Activated CD8-positive, alpha-beta T cell treated with anti-CD3 and anti-CD28 coated beads, Interleukin-2, amount 10 ng/mL, durations not matched to agents 7 days and 5 days (primary cell): Measurements from ENCODE around the gene B4GALT5. TPM values are rescaled to one million over a fixed set of nuclear protein-coding genes. Genes with fewer than 3 reads are reported as not detected.
A peak's percentile ranks its signal among the peaks of the same experiment; 100 is the strongest.

Experiments
- ATAC-seq: fragments of 150-1000 bp; cut with Tn5 transposase; one replicate; pipeline ENCODE4 v1.10.0; 2021; ENCODE audit warnings: moderate library complexity
- CTCF ChIA-PET: fragments of 350-600 bp; sonication (Branson Sonifier 250); formaldehyde crosslinking; loops from one replicate; lab custom pipeline; 2021; ENCODE audit warnings: antibody characterized with exemption; lab: Charles Lee
- POLR2A ChIA-PET: fragments of 350-600 bp; sonication (Branson Sonifier 250); formaldehyde crosslinking; loops from one replicate; lab custom pipeline; 2021; ENCODE audit warnings: antibody characterized with exemption; lab: Charles Lee
- DNase-seq: peaks from one replicate; pipeline ENCODE4 v3.0.0-alpha.2; 2020
- H3K27ac Mint-ChIP-seq: one replicate; pipeline ENCODE4 v1.8.0; 2021; ENCODE audit warnings: mild to moderate bottlenecking, mixed read lengths
- H3K27me3 Mint-ChIP-seq: one replicate; pipeline ENCODE4 v1.8.0; 2021; ENCODE audit warnings: low read depth, mixed read lengths
- H3K36me3 Mint-ChIP-seq: one replicate; pipeline ENCODE4 v1.8.0; 2021; ENCODE audit warnings: low read depth, mixed read lengths
- H3K4me1 Mint-ChIP-seq: one replicate; pipeline ENCODE4 v1.8.0; 2021; ENCODE audit warnings: low read depth, mixed read lengths
- H3K4me3 Mint-ChIP-seq: one replicate; pipeline ENCODE4 v1.8.0; 2021; ENCODE audit warnings: mild to moderate bottlenecking, mixed read lengths
- H3K9me3 Mint-ChIP-seq: one replicate; pipeline ENCODE4 v1.8.0; 2022; ENCODE audit warnings: mixed read lengths; ENCODE audit not compliant: insufficient read depth
- total RNA-seq, 2 experiments: library from RNA; stranded (reverse); gene quantifications; one replicate each; pipeline ENCODE4 v1.2.3, GENCODE V29; 2021

B4GALT5 gene
- total RNA-seq, 2 experiments from 2014 or later, result 13.3 to 13.4 TPM

GRCh38 chr20:49595811-49596561 lies 117.7 kb downstream of the B4GALT5 start:
- CTCF ChIA-PET, result interaction anchor here (1.3 to 7.1 kb wide), 7 partner anchors 9 to 54 kb away, joined by 3 to 79 read pairs (median 4); no protein-coding TSS in a partner anchor
- peaks cover 84% of the 10 kb centered on the region for H3K4me1 Mint-ChIP-seq
- peak overlapping the region; percentile 81 for H3K4me3 Mint-ChIP-seq
- POLR2A ChIA-PET, result interaction anchor here (0.6 to 6.2 kb wide), 14 partner anchors 8 to 518 kb away, joined by 3 to 38 read pairs (median 3); no protein-coding TSS in a partner anchor
- peaks cover 64% of the 10 kb centered on the region for H3K36me3 Mint-ChIP-seq
- DNase-seq (peak; percentile 78), ATAC-seq (peak; percentile 57)
- no peaks in the 10 kb centered on the region for H3K27me3 Mint-ChIP-seq
- no peaks in the 10 kb centered on the region for H3K9me3 Mint-ChIP-seq
- peak overlapping the region; percentile 96 for H3K27ac Mint-ChIP-seq

GRCh38 chr20:49595346-49595745 lies 118.3 kb downstream of the B4GALT5 start:
- DNase-seq, result no peak
- ChIA-PET POLR2A (interaction anchor here (0.5 to 6.2 kb wide), 11 partner anchors 8 to 518 kb away, joined by 3 to 38 read pairs (median 3); no protein-coding TSS in a partner anchor), CTCF (interaction anchor here (0.6 to 7.1 kb wide), 8 partner anchors 8 to 54 kb away, joined by 3 to 79 read pairs (median 4); no protein-coding TSS in a partner anchor)

GRCh38 chr20:49594931-49595315 lies 118.8 kb downstream of the B4GALT5 start:
- ChIA-PET CTCF (interaction anchor here (0.6 to 7.1 kb wide), 10 partner anchors 9 to 53 kb away, joined by 3 to 79 read pairs (median 4); no protein-coding TSS in a partner anchor), POLR2A (interaction anchor here (0.5 to 6.2 kb wide), 12 partner anchors 8 to 519 kb away, joined by 3 to 38 read pairs (median 3); no protein-coding TSS in a partner anchor)
- ATAC-seq, result no peak
- no peaks in the 10 kb centered on the region for H3K27me3 Mint-ChIP-seq
- H3K27ac Mint-ChIP-seq, result peak overlapping the region; percentile 96
- peak overlapping the region; percentile 81 for H3K4me3 Mint-ChIP-seq
- peaks cover 65% of the 10 kb centered on the region for H3K36me3 Mint-ChIP-seq
- H3K9me3 Mint-ChIP-seq, result peaks cover 4% of the 10 kb centered on the region
- peaks cover 87% of the 10 kb centered on the region for H3K4me1 Mint-ChIP-seq
- DNase-seq, result no peak

More at GRCh38 chr20:49595346-49595745, 118.3 kb downstream of the B4GALT5 start:
- Mint-ChIP-seq H3K9me3 (peaks cover under 1% of the 10 kb centered on the region), H3K4me3 (peak overlapping the region; percentile 81), H3K36me3 (peaks cover 63% of the 10 kb centered on the region), H3K4me1 (peaks cover 86% of the 10 kb centered on the region), H3K27ac (peak overlapping the region; percentile 96), H3K27me3 (no peaks in the 10 kb centered on the region)
- no peak for ATAC-seq

GRCh38 chr20:49594143-49594930 lies 119.3 kb downstream of the B4GALT5 start:
- Mint-ChIP-seq H3K9me3 (peaks cover 4% of the 10 kb centered on the region), H3K27me3 (no peaks in the 10 kb centered on the region), H3K4me1 (peaks cover 87% of the 10 kb centered on the region), H3K4me3 (peak overlapping the region; percentile 81), H3K27ac (peak overlapping the region; percentile 96), H3K36me3 (peaks cover 64% of the 10 kb centered on the region)
- POLR2A ChIA-PET, result interaction anchor here (0.6 to 6.2 kb wide), 13 partner anchors 14 to 322 kb away, joined by 3 to 38 read pairs (median 4); no protein-coding TSS in a partner anchor
- CTCF ChIA-PET, result interaction anchor here (0.6 to 7.1 kb wide), 11 partner anchors 9 to 57 kb away, joined by 3 to 79 read pairs (median 4); no protein-coding TSS in a partner anchor
- DNase-seq, result peak; percentile 93
- peak; percentile 74 for ATAC-seq

DNA sequence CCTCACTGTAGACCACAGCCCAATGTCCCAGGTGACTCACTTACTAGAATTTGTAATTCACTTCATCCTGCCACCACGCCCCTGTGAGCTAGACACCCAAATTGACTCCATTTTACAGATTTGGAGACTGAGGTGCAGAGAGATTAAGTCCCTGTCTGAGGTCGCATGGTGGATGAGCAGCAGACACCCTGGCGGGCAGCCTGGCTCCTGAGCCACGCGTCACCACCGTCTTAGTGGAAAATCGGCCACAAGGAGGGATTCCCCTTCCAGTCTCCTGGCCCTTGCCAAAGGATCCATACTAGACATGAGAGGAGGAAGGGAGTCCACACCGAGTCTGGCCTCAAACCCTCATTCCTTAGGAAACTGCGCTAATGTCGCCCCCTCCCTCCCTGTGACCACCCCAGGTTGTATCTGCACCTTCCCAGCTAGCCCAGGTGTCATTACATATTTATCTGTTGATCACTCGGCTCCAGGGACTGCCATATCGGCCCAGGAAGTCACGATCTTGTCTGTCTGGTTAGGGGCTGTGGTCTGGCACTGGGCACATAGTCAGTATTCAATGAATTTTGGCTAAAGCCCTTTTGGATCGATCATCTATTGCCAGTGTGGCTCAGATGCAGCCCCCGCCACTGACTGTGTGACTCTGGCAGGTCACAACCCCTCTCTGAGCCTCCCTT lies 120.1 kb downstream of the B4GALT5 start:
- DNase-seq, result peak; percentile 37
- CTCF ChIA-PET, result interaction anchor here (1.0 to 7.1 kb wide), 6 partner anchors 10 to 52 kb away, joined by 3 to 79 read pairs (median 8); no protein-coding TSS in a partner anchor
- no peak for ATAC-seq
- Mint-ChIP-seq H3K27me3 (no peaks in the 10 kb centered on the region), H3K36me3 (peaks cover 62% of the 10 kb centered on the region), H3K27ac (peak overlapping the region; percentile 96), H3K4me1 (peaks cover 90% of the 10 kb centered on the region), H3K4me3 (peak overlapping the region; percentile 81), H3K9me3 (peaks cover 4% of the 10 kb centered on the region)
- POLR2A ChIA-PET, result interaction anchor here (0.6 to 6.2 kb wide), 10 partner anchors 13 to 322 kb away, joined by 3 to 38 read pairs (median 5); no protein-coding TSS in a partner anchor

DNA sequence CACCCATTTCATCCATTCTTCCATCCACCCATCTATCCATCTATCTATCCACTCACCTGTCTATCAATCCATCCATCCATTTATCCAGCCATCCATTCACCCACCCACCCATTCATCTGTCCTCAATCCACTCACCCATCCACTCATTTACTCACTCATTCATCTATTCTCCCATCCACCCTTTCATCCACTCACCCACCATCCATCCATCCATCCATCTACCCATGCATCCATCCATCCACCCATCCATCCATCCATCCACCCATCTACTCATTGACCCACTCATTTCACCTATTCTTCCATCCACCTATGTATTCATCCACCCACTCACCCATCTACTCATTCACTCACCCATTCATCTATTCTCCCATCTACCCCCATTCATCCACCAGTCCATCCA lies 121.6 kb downstream of the B4GALT5 start:
- H3K36me3 Mint-ChIP-seq, result peaks cover 48% of the 10 kb centered on the region
- H3K4me1 Mint-ChIP-seq, result peaks cover 81% of the 10 kb centered on the region
- DNase-seq (no peak), ATAC-seq (no peak)
- no peaks in the 10 kb centered on the region for H3K27me3 Mint-ChIP-seq
- peak overlapping the region; percentile 96 for H3K27ac Mint-ChIP-seq
- POLR2A ChIA-PET, result interaction anchor here (0.6 kb wide), 1 partner anchor 42 kb away, joined by 4 read pairs; no protein-coding TSS in a partner anchor
- H3K9me3 Mint-ChIP-seq, result peaks cover 4% of the 10 kb centered on the region
- CTCF ChIA-PET, result interaction anchor here (2.3 to 7.1 kb wide), 2 partner anchors 16 to 17 kb away, joined by 11 to 65 read pairs; no protein-coding TSS in a partner anchor
- H3K4me3 Mint-ChIP-seq, result no peak overlapping the region

DNA sequence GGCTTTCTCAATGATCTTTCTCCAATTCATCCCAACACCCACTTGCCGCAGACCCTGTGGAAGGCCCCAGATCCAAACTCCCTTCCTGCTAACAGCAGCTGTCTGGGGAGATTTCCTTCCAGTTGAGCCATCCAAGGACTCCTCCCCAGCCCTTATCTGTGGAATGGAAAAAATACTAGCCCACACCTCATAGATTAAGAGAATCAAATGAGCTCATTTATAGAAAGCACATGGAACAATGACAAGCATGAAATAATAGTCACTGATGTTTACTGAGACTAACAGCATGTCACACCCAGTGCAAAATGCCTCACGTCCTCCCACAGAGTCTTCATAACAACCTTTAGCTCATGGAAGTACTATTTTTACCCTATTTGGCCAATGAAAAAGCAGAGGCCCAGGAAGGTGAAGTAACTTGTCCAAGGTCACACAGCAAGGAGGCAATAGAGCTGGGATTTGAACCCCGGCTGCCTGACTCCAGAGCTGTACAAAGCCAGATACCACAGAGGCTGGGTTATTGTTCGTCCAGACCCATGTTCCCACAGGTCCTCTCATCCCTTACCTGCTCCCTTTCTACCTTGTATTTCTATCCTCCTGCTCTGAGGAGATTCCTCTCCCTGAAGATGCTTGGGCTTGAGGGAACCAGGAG lies 122.3 kb downstream of the B4GALT5 start:
- DNase-seq (no peak), ATAC-seq (no peak)
- Mint-ChIP-seq H3K27me3 (no peaks in the 10 kb centered on the region), H3K9me3 (peaks cover 4% of the 10 kb centered on the region), H3K27ac (peak overlapping the region; percentile 96), H3K36me3 (peaks cover 46% of the 10 kb centered on the region), H3K4me1 (peaks cover 77% of the 10 kb centered on the region), H3K4me3 (no peak overlapping the region)
- POLR2A ChIA-PET, result interaction anchor here (0.9 to 1.5 kb wide), 3 partner anchors 10 to 22 kb away, joined by 3 read pairs; no protein-coding TSS in a partner anchor
- CTCF ChIA-PET, result interaction anchor here (0.8 to 2.3 kb wide), 5 partner anchors 17 to 55 kb away, joined by 3 to 11 read pairs (median 4); no protein-coding TSS in a partner anchor

DNA sequence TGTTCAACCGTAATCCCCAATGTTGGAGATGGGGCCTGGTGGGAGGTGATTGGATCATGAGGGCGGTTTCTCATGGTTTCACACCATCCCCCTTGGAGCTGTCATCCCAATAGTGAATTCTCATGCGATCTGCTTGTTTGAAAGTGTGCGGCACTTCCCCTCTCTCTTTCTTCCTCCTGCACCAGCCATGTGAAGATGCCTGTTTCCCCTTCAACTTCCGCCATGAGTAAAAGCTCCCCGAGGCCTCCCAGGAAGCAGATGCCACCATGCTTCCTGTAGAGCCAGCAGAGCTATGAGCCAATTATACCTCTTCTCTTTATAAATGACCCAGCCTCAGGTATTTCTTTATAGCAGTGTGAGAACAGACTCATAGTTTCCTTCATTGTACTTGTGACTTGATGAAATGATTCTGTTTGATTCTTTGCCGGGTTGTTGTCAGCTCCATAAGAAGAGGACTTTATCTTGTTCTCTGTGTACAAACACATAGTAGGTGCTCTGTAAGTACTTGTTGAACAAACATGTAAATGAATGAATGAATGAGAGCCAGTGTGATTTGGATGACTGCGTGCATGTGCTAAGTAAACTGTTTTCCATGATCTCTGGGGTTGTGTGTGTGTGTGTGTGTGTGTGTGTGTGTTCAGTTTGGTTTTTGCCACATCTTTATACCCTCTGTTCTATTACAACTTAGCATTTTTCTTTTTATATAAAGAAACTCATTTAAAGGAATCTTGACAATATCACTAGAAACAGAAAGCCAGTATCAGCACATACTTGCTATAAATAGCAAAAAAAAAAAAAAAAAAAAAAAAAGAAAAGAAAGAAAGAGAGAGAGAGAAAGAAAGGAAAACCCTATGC lies 123.3 kb downstream of the B4GALT5 start:
- H3K4me1 Mint-ChIP-seq, result peaks cover 70% of the 10 kb centered on the region
- peaks cover 39% of the 10 kb centered on the region for H3K36me3 Mint-ChIP-seq

DNA sequence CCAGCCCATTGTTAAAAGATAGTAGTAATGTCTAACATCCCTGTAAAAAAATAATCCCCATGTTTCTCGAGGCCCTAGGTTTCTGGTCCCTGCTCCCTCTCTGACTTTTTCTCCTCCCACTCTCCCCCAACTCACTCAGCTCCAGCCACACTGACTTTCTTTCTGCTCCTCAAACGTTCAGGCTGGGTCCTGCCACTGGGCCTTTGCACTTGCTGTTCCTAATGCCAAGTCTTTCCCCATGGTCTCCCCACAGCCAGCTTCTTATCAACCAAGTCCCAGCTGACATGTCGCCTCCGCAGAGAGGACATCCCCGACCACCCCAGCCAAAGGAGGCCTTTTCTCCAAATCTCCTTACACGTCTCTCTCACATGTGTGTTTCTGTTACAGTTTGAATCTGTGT lies 123.9 kb downstream of the B4GALT5 start:
- ATAC-seq (no peak), DNase-seq (no peak)
- Mint-ChIP-seq H3K36me3 (peaks cover 33% of the 10 kb centered on the region), H3K27me3 (peaks cover 1% of the 10 kb centered on the region), H3K9me3 (peaks cover 4% of the 10 kb centered on the region), H3K27ac (peak overlapping the region; percentile 71), H3K4me1 (peaks cover 69% of the 10 kb centered on the region), H3K4me3 (no peak overlapping the region)
- CTCF ChIA-PET, result interaction anchor here (0.9 to 2.3 kb wide), 4 partner anchors 9 to 48 kb away, joined by 3 to 11 read pairs (median 3); no protein-coding TSS in a partner anchor
- POLR2A ChIA-PET, result interaction anchor here (1.5 kb wide), 1 partner anchor 12 kb away, joined by 3 read pairs; no protein-coding TSS in a partner anchor

More for the DNA sequence above, 123.3 kb downstream of the B4GALT5 start:
- ATAC-seq, result no peak
- Mint-ChIP-seq H3K27ac (peak overlapping the region; percentile 71), H3K9me3 (peaks cover 4% of the 10 kb centered on the region), H3K4me3 (no peak overlapping the region), H3K27me3 (no peaks in the 10 kb centered on the region)
- POLR2A ChIA-PET, result interaction anchor here (1.1 to 1.5 kb wide), 2 partner anchors 9 to 12 kb away, joined by 3 read pairs; no protein-coding TSS in a partner anchor
- DNase-seq, result no peak
- CTCF ChIA-PET, result interaction anchor here (0.9 to 2.3 kb wide), 5 partner anchors 10 to 49 kb away, joined by 3 to 11 read pairs (median 3); no protein-coding TSS in a partner anchor
